ENCODE results near the gene GJB2. TPM values are rescaled to one million over a fixed set of nuclear protein-coding genes. Genes with fewer than 3 reads are reported as not detected.

The GJB2 gene
- total and polyA plus RNA-seq, 2 experiments from 2014 or later = 10.3 to 11.1 TPM

DNA sequence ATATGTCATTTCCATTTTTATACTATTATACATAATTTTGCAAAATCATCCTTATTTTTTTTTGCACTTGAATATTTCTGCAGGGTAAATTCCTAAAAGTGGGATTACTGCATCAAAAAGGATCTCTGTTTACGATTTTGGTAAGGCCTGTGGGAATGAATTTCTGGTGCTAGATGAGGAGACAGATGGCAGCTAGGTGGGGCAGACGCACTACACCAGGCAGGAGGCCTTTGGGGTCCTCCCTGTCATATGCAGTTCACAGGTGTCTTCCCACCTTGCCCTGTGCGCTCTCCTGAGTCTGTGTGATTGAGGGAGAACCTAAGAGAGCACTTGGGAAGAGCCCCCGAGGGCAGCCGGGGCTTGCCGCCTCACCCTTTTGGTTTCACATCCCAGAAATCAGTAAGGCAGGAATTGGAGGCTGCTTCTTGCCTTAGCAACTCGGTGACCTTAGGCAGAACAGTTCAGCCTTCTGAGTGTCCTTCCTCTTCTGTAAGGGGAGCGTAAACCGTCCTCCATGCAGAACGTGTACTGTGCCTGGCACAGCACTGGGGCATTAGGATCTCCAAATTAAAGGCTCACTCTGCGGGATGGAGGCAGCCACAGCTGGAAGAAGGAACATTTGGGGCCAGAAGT, 13.4 kb upstream of the GJB2 start:
- no peaks in the 10 kb centered on the region for H3K9me3 ChIP-seq (ENCODE audit: low read depth)
- no peaks in the 10 kb centered on the region for H3K79me2 ChIP-seq
- 85% methylated on average over 11 of the region's 11 CpGs for WGBS (ENCODE audit: low lambda C conversion rate, missing lambda C conversion rate)
- no peaks in the 10 kb centered on the region for H4K20me1 ChIP-seq (ENCODE audit: insufficient read depth, poor library complexity, severe bottlenecking)
- no peak for DNase-seq (ENCODE audit: low spot score)
- no peaks in the 10 kb centered on the region for H3K36me3 ChIP-seq (replicated peaks; ENCODE audit: insufficient read depth, low read depth)
- no peaks in the 10 kb centered on the region for H3K9me2 ChIP-seq (replicated peaks; ENCODE audit: insufficient read depth)
- no peaks in the 10 kb centered on the region for H3K27me3 ChIP-seq
- H3K4me2 ChIP-seq = no peak overlapping the region
- no peak overlapping the region for H3K4me3 ChIP-seq
- H3K27ac ChIP-seq = no peak overlapping the region
- no peaks in the 10 kb centered on the region for H3K4me1 ChIP-seq (ENCODE audit: insufficient read depth)
- TF ChIP-seq EZH2 (IDR thresholded peaks at IDR 0.05; ENCODE audit: borderline replicate concordance) (no peak), CTCF (IDR thresholded peaks at IDR 0.05; ENCODE audit: poor library complexity) (no peak), EZH2phosphoT487 (IDR thresholded peaks at IDR 0.05; ENCODE audit: low read depth, severe bottlenecking, unreplicated experiment) (no peak)
- H2AFZ ChIP-seq = no peak overlapping the region

- Histone ChIP-seq H3K9me3 (ENCODE audit: low read depth) (no peaks in the 10 kb centered on the region), H3K9me2 (replicated peaks; ENCODE audit: insufficient read depth) (no peaks in the 10 kb centered on the region), H4K20me1 (ENCODE audit: insufficient read depth, poor library complexity, severe bottlenecking) (no peaks in the 10 kb centered on the region), H3K4me1 (ENCODE audit: insufficient read depth) (peaks cover 5% of the 10 kb centered on the region), H2AFZ (no peak overlapping the region), H3K4me3 (no peak overlapping the region), H3K4me2 (no peak overlapping the region), H3K36me3 (replicated peaks; ENCODE audit: insufficient read depth, low read depth) (no peaks in the 10 kb centered on the region), H3K27me3 (peaks cover 33% of the 10 kb centered on the region), H3K79me2 (no peaks in the 10 kb centered on the region), H3K27ac (no peak overlapping the region)
- DNase-seq (ENCODE audit: low spot score) = no peak
- TF ChIP-seq EZH2phosphoT487 (IDR thresholded peaks at IDR 0.05; ENCODE audit: low read depth, severe bottlenecking, unreplicated experiment) (no peak), EZH2 (IDR thresholded peaks at IDR 0.05; ENCODE audit: borderline replicate concordance) (no peak), CTCF (IDR thresholded peaks at IDR 0.05; ENCODE audit: poor library complexity) (no peak)
- WGBS (ENCODE audit: low lambda C conversion rate, missing lambda C conversion rate) = 89% methylated on average over 1 of the region's 1 CpG
These were observed 6.0 kb upstream of the GJB2 start for GRCh38 chr13:20198781-20199180.

DNA sequence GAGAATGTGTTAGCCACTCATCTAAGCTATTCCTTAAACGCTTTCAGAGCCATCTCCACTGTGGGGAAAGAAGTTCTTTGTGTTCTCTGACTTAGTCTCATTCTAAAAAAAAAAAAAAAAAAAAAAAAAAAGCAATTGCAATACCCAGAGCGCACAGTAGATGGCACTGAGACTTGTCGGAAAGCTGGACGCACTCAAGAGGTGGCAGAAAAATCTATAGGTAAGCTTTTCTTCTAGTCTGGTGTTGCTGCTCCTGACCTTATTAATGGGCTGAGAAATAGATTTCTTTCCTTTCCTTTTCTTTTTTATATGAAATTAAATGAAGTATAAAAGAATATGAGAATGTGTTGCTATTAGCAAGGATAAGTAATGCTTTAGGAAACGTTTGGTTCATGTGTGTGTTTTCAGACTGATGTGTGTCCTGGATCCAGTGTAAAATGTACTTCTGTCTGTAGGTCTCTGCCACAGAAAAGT, 4.7 kb upstream of the GJB2 start:
- WGBS (ENCODE audit: low lambda C conversion rate, missing lambda C conversion rate) = 13% methylated on average over 5 of the region's 5 CpGs
- Histone ChIP-seq H3K36me3 (replicated peaks; ENCODE audit: insufficient read depth, low read depth) (no peaks in the 10 kb centered on the region), H3K4me1 (ENCODE audit: insufficient read depth) (peaks cover 9% of the 10 kb centered on the region), H3K9me2 (replicated peaks; ENCODE audit: insufficient read depth) (no peaks in the 10 kb centered on the region), H3K4me2 (no peak overlapping the region), H4K20me1 (ENCODE audit: insufficient read depth, poor library complexity, severe bottlenecking) (no peaks in the 10 kb centered on the region), H3K79me2 (no peaks in the 10 kb centered on the region), H3K4me3 (no peak overlapping the region), H3K27ac (no peak overlapping the region), H2AFZ (no peak overlapping the region), H3K27me3 (peaks cover 41% of the 10 kb centered on the region), H3K9me3 (ENCODE audit: low read depth) (no peaks in the 10 kb centered on the region)
- peak; percentile 39 for DNase-seq (ENCODE audit: low spot score)
- TF ChIP-seq EZH2phosphoT487 (IDR thresholded peaks at IDR 0.05; ENCODE audit: low read depth, severe bottlenecking, unreplicated experiment) = no peak
- no peak for TF ChIP-seq EZH2 (IDR thresholded peaks at IDR 0.05; ENCODE audit: borderline replicate concordance)
- TF ChIP-seq CTCF (IDR thresholded peaks at IDR 0.05; ENCODE audit: poor library complexity) = peak; percentile 56

Data from hepatocyte (in vitro differentiated cells).